ENCODE measurements around the gene CD7.

Gene CD7

DNA sequence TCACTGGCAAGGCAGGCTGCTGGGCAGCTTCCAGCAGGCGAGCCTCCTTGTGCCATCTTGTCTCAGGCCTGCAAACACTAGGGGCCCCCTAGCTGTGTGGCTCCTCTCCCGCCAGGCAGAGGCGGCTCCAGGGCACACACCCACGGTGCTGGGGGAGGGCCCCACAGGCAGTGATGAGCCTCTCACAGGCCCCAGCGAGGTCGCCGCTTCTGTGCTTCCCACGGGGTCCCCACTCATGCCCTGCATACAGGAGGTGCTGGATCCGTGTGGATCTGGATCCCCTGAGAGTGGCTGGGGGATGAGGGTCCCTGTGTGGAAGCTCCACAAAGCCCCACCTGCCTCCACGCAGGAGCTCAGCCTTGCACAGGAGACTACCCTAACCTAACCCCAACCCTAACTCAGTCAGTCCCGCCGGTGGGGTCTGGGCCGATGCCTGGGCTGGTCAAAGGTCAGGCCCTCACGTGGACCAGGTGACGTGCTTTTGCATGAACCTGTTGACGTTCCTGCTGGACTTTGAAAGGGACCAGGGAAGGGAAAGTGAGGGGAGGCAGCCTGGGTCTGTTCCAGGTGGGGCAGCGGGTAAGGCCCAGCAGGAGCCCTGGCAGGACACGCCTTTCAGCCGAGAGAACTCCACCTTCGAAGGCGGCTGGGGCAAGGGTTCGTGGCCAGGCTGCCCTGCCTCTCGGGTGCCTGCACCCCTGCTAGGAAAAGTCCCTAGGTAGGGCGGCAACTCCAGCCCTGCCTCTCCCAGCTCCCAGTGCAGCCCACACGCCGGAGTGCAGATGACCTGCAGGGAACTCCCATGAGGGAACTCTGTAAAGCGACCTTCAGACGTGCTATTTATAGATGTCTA, 11.0 kb upstream of the CD7 start:
- DNase-seq (ENCODE audit: low spot score): no peak

DNA sequence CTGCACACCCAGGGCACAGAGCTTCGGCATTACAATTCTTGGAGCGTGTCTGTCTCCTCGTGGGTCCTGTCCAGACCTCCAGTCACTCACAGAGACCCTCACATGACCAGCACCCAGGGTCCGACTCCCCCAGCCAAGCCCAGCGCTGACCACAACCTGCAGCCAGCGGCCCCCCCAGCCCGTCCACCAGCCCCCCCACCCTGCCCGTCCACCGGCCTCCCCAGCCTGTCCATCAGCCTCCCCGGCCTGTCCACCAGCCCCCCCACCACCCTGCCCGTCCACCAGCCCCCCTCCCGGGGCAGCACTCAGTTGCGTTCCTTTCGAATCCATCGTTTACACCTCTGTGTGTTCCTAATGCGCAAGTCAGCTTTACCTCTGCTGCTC, 10.3 kb upstream of the CD7 start:
- no peak for DNase-seq (ENCODE audit: low spot score)

DNA sequence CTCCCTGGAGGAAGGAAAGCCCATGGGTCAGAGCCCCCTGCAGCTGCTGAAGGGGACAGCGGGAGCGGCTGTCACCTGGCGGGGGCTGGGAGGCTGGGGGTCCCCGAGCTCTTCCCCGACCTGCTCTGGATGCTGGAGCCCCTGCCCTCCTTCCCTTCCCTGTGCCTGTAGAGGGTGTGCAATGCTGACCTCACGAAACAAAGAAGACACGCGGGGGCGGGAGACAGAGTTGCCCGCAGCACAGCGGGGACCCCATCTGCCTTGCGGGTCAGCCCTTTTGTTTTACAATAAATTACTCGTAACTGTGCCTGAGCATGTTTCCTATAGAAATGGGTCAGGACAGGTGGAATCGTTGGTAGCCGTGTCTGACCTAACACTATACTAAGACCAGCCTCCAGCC, 9.9 kb upstream of the CD7 start:
- DNase-seq (ENCODE audit: low spot score): no peak

DNA sequence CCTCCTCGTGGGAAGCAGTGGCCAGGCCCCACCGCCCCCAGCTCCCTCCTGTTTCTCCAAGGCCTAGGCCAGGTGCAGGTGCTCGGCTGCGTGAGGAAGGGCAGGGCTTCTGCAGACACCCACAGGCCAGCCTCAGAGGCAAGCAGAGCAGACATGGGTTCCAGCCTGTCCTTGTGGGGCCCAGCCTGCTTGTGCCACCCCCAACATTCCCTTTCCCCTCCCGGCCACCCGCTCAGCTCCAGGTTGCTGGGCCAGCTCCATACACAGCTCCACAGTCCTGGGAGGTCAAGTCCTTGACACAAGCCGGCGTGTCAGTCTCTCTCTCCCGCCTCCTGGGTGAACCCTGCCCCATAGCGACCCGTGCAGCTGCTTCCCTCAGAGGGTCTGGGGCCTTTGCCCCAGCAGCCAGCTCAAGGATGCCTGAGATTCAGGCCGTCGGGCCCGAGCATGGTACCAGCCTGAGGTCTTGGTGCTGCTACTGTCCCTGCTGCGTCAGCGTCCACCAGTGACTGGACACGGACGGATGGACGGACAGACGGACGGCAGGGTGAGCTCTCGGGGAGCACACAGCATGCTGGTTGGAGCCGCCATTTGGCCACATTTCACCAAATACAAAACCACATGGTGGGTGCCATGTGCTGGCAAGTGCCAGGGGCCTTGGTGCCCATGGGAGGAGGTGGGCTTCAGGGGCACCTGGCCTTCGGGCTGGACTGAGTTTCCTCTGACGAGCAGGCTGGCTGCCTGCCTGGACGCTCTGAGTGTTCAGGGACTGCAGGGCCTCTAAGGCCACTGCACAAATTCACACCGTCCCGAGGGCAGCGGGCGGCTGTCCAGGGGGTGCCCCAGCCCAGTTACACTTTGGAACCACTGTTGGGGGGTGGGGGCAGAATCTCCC, 8.1 kb upstream of the CD7 start:
- DNase-seq (ENCODE audit: low spot score): no peak

DNA sequence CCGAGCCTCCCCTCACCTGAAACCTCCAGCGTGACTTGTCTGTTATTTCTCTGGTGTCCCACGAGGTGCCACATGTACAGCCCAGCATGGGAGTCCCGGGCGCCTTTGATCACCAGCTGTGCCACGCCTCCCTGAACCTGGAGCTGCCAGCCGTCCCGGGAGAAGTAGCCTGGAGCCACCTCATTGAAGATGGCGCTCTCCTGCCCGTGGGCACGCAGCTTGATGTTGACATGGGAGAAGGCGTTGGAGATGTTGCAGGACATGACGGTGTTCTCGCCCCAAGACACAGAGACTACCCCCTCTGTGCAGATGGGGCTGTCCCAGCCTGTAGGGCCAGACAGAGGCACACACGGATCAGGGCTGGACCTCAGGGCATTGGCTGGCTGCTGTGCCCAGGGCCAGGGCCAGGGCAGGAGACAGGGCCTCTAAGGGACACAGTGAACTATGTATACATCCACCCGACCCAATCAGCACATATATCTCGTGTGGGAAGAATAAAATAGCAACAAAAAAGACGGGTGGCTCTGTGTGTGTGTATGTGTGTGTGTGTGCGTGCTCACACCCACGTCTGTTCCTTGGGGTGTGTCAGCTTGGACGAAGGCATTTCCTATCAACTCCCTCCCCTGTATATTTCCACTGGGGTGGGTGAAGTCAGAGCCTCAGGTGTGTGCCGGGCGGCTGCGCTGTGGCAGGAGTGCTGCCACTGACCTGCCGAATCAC, 7.3 kb upstream of the CD7 start:
- DNase-seq (ENCODE audit: low spot score): no peak

DNA sequence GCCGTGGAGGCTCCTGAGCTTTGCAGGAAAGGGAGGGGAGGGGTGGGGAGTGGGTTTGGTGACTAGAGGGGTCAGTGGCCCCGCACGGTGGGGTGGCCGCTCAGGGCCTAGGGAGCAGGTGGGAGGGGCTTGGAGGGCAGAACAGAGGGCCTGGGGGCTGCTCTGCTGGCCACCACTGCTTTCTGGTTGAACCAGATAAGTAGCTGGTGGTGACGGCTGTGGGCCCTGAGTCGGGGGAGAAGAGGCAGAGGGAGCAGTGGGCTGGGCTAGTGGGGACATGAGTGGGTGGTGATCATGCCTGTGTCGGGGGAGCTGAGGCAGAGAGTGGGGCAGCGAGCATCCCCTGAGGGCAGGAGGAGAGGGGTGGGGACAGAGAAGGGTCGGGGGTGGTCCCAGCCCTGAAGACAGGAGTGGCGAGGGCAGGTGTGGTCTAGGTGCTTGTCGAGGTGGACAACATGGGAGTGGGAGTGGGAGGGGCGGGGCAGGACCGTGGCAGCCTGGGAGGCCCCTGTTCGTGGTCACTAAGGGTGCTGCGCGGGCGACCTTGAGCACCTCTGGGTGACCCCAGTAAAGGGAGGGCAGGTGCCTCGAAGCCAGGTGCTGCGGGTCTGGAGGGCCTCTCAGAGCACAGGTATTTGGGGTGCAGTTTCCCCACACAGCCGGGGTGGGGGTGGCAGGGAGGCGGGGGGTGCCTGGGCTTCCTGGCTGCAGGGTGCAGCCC, 6.3 kb upstream of the CD7 start:
- DNase-seq (ENCODE audit: low spot score): no peak

DNA sequence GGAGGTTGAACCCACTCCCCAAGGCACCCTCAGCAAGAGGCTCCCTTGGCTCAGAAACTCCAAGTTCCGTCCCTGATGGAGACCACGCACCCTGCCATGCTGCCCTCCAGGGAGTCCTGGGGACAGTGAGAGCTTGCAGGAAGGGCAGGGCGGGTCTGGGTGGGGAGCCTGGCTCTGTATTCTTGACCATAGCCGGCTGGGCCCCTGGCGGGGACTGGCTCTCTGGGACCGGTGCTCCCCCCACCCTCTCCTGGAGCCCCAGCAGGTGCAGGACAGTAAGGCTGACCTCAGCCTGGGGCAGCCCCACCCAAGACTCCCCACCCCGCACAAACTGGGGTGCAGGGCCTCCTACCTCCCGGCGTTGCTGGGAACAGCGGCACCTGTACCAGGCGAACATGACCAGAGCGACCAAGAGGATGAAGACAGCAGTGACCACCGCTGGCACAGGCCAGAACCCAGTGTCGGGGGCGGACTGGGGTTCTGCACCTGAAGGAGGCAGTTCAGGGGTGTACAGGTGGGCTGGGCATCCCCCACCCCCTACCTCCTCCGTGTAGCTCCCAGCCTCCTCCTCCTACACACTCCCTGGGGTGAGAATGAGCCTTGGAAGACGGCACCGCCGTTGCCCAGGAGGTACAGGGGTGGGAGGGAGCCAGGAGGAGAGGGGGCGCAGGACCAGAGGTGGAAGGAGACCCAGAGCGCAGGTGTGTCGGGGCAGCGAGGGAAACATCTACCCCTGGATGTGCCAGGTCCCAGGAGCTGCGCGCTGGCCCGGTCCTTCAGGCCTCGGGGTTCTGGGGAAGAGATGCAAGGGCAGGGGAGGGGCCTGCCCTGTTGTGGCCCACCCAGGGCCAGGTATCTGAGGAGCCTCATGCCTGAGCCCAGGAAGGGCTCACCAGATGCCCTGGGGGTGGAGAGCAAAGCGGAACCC, 5.4 kb upstream of the CD7 start:
- no peak for DNase-seq (ENCODE audit: low spot score)

DNA sequence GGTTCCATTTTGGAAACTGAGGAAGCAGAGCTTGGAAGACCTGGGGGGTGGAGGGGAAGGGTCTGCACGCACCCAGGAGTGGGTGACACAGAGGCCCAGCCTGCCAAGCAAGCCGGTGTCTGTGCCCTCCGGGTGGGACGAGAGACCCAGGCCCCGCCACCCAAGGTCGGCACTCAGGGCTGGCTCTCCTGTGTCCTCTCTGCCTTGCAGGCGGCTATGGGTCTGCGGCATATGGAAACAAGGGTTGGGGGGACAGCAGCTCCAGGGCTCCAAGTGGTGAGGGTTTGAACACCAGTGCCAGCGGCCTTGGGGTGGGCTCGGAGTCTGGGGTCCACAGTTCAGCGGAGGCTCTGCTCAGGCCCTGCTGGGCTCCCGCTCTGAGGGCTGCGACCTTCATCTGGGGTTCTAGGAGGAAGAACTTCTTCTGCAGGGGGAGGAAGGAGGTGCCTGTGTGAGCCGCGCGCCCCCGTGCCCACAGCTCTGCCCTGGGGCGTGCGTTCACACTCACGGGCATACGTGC, 4.6 kb upstream of the CD7 start:
- no peak for DNase-seq (ENCODE audit: low spot score)

DNA sequence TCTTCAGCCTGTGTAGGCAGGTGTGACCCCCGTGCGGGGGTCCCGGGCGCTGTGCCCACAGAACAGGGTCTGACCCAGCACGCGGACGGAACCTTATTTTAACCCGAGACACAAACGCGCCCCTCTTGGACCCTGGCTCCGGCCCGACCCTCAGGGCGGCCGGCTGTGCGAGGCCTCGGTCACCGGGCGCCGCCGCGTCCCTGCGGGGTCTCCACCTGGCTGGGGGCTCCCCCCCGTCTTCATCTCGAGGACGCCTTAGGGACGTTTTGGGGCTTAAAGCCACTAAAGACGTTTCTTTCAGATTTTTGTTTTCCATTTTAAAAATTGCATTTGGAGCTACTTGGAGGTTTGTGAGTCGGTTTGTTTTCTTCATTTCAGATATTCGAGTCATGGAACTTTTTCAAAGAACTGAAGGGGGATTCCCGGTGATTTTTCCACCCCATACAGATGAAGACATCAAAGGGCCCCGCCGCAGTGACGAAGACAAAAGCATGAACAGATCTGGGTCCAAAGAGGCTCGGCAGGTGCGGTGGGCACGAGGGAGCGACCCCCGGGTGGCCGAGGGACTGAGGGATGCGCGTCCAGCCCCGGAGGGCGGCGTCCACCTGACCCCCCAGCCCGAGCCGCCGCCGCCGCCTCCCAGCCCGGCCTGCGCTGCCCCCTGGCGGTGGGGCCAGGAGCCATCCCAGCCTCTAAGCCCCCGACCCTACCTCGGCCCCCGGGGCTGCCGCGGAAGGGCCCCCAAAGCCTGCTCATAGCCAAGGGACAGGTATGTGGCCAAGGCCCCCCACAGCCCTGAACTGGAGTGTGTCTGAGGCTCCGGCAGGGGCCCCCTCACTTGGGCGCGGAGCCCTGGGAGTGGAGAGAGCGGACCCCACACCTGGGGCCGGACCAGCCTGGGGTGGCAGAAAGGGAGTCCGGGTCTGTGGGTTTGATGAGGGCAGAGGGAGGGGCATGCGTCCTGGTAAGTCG, 3.8 kb upstream of the CD7 start:
- DNase-seq (ENCODE audit: low spot score): no peak

DNA sequence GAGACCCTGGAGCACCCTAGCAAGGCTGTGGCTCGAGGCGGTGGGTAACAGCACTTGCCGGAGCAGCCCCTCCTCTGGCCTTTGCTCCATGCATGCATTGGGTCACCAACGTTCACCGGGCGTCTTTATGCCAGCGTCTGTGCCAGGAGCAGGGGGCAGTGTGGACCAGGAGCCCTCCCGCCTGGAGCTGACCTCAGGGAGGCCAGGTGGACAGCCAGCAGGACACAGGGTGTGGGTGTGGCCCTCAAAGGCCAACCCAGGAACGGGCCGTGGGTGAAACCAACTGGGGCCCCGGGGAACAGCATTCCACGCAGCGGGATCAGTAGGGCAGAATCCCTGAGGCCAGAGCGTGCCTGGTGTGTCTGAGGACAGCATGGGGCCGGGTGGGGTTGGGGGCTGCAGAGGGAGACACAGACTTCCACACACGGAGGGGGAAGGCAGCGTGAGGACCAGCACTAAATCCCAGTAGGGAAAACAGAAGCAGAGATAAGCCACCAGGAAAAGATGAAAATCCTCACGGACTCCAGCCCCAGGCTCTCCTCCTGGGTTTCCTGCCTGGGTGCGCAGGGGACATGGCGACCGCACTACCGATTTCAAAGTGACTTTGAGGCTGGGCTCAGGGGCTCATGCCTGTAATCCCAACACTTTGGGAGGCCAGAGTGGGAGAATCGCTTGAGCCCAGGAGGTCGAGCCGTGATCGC, 2.9 kb upstream of the CD7 start:
- no peak for DNase-seq (ENCODE audit: low spot score)

DNA sequence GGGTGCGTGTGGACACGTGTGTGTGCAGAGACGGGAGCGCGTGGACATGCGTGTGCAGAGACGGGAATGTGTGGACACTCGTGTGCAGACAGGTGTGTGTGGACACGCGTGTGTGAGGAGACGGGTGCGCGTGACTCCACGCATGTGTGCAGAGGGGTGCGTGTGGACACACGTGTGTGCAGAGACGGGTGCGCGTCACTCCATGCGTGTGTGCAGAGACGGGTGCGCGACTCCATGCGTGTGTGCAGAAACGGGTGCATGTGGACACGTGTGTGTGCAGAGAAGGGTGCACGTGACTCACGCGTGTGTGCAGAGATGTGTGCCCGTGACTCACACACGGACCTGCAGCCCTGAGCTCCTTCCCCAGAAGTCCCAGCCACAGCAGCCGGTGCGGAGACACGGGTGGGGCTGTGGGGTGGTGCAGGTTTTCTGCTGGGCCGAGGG, 2.2 kb upstream of the CD7 start:
- DNase-seq (ENCODE audit: low spot score): no peak

DNA sequence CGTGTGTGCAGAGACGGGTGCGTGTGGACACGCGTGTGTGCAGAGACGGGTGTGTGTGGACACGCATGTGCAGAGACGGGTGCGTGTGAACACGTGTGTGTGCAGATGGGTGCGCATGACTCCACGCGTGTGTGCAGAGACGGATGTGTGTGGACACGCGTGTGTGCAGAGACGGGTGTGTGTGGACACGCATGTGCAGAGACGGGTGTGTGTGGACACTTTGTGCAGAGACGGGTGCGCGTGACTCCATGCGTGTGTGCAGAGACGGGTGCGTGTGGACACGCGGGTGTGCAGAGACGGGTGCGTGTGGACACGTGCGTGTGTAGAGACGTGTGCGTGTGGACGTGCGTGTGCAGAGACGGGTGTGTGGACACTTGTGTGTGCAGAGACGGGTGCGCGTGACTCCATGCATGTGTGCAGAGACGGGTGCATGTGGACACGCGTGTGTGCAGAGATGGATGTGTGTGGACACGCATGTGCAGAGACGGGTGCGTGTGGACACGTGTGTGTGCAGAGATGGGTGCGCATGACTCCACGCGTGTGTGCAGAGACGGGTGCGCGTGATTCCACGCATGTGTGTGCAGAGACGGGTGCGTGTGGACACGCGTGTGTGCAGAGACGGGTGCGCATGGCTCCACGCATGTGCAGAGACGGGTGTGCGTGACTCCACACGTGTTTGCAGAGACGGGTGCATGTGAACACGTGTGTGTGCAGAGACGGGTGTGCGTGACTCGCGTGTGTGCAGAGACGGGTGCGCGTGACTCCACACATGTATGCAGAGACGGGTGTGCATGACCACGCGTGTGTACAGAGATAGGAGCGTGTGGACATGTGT, 1.6 kb upstream of the CD7 start:
- no peak for DNase-seq (ENCODE audit: low spot score)

DNA sequence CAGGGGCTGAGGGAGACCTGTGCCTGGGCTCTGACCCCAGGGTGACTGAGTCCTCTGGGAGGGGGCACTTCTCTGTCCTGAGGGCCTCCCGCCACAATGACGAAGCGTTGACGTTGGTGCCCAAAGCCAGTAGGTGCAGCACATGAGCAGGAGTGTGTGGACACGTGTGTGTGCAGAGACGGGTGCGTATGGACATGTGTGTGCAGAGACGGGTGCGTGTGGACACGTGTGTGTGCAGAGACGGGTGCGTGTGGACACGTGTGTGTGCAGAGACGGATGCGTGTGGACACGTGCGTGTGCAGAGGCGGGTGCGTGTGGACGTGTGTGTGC, 726 bp upstream of the CD7 start:
- no peak for DNase-seq (ENCODE audit: low spot score)

DNA sequence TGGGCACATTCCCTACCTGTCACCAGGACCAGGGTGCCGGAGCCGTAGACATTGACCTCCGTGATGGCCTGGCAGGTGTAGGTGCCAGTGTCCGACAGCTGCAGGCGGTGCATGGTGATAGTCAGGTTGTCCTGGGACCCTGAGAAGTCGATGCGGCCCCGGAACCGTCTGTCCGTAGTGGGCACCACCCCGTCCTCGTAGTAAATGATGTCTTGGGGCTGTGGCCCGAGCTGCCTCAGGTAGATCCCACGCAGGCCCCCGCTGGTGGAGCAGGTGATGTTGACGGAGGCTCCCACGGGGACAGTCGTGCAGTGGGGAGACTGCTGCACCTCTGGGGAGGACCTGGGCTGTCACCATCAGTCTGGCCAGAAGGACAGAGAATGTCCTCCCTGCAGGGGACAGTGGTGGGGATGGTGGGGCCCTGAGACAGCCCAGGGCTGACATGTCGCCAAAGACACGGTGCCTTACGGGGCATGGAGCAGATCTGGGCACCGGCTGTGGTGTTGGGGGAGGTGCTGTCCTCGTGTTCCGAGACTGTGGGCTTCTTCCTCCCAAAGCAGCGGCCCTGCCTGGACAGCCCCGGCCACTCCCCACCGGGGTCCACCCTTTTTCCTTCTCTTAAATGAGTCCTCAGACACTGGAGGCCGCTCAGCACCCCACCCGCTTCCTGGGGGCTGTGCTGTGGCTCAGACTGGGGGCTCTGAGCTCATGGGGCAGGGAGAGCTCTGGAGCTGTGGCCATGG, 586 bp downstream of the CD7 start:
- DNase-seq (ENCODE audit: low spot score): no peak

DNA sequence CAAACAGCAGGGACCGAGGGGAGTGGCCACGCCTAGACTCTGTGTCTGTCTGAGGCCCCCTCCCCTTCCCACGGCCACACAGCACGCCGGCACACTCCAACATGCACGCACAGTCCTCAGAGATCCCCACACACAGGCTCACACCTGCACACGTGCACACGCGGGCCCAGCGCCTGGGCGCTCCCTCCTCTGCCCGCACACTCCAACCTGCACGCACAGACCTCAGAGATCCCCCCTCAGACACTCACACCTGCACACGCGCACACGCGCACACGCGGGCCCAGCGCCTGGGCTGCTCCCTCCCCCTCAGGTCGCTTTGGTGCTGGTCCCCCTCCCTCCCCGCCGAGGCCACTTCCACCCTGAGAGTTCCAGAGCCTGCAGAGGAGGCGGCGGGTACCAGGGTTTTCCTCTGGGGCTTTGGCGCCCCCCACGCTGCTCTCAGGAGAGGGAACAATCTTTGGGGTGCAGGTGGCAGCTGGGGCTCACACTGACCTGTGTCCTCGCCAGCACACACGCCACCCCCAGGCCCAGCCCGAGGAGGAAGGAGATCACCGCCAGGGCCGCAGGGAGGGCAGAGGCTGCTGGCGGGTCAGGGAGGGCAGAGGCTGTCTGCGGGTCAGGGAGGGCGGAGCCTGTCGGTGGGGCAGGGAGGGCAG, 1.6 kb downstream of the CD7 start:
- no peak for DNase-seq (ENCODE audit: low spot score)

DNA sequence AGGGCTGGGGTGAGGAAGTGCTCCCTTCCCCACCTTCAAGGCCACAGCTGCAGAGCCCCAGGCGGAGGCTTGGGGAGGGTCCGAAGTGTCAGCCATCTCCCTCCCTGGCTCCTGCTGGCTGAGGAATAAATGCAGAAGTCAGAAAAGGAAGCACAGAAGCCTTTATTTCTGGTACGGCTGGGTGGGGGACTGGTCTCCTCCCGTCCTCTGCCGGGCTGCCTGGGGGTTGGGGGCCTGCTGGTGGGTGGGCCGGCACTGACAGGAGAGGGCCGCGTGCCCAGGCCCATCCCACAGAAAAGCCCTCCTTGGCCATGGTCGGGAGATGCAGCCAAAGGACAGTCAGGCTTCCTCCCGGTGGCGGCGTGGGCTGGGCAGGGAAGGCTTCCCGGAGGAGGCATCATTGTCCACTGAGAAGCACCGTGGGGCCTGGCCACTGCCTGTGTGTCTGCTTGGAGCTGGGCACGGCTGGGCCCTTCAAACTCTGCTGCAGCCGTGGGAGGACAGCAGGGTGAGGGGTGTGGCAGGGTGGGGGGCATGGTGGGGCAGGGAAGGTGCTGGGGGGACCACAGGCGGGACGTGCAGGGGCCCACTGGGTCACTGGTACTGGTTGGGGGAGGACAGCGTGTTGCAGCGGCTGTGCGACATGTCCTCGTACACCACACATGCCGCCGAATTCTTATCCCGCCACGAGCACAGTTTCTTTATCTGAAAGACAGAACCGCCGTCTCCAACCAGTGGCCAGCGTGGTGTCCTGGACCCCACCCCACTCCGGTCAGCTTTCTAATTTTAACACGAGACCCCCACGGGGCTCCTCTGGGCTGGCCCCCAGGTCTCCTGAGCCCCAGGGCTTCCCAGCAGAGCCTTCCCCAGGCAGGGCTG, 2.4 kb downstream of the CD7 start:
- DNase-seq (ENCODE audit: low spot score): no peak
